ENCODE measurements around the gene FAM118A. TPM values are rescaled to one million over a fixed set of nuclear protein-coding genes. Genes with fewer than 3 reads are reported as not detected.

The FAM118A gene
- total RNA-seq (2022; extraction: Qiagen RNA extraction; ENCODE audit: low read depth): 9.4 to 10.8 TPM (median 10.4 TPM) in 5 replicates

DNA sequence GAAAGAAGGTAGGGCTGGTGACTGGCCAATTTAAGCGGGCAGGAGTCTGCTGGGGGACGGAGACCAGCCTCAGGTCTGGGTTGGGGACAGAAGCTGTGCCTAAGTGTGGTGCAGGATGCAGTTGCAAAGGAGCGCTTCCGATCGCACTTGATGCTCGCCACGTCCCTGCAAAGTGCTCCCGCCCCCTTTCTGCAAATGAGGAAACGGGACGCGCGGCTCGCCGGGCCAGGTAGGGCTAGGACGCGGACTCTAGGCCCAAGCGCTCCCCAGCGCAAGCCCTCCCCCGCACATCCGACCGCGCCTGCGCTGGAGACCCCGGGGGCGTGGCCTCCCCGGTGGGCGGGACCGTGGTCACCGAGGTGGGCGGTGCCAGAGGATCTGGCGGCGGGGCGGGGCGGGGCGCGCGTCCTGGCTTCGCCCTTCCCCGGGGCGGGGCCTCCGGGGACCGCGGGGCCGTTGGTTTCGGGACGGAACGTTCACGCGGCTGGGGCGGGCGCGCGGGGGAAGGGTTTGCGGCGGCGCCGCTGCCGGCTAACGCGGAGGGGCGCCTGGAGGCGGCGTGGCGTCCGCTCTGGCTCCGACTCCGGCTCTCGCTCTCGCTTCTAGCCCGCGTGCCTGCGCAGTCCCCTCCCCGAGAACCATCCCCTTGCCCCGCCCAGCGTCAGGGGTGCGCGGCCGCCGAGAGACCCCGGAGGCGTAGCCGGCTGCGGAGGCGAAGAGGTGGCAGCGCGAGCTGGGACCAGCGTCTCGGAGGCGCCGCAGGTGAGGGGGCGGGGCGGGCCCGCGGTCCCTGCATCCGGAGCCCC is at the start of gene FAM118A:
FAM118A (plus strand) TSS at position 513 of the 806 bp plus-strand sequence. CDS start 12,446 bp downstream, outside the sequence.

DNA sequence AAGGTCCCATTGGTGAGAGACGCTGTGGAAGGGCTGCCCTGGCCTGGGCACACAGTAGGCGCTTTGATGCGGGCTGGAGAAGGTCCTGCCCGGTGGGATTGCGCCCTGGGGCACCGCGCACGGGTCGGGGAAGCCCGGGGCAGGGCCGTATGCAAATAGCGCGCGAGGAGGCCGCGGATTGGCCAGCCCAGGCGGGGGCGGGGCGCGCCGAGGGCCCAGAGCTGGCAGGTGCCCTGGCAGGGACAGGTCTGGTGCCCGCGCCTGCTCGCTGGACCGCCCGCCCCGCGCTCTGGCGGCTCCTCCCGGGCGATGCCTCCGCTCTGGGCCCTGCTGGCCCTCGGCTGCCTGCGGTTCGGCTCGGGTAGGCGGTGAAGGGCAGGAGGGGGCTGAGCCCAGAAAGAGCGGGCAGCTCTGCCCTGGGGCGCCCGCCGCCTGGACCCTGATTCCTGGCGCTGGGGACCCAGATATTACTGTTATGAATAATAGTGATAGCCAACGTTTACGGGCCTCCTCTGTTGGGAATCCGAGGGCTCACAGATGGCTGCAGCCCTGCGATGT is 24.9 kb upstream of the FAM118A start, which contains the start of gene UPK3A:
UPK3A (plus strand) TSS at position 245 of the 558 bp plus-strand sequence; CDS start at position 310, 65 bp downstream.

Other genes with a start within 250 kb of the FAM118A start
- gene NUP50, start 146.0 kb upstream of the FAM118A start, total RNA-seq (2022; extraction: Qiagen RNA extraction; ENCODE audit: low read depth): 24.0 to 32.5 TPM (median 30.0 TPM) in 5 replicates
- gene KIAA0930, start 69.0 kb upstream of the FAM118A start, total RNA-seq (2022; extraction: Qiagen RNA extraction; ENCODE audit: low read depth): 71.5 to 96.0 TPM (median 93.0 TPM) in 5 replicates
- not detected in 5 replicates for gene UPK3A, start 25.0 kb upstream of the FAM118A start, total RNA-seq (2022; extraction: Qiagen RNA extraction; ENCODE audit: low read depth)
- gene SMC1B, start 103.7 kb downstream of the FAM118A start, total RNA-seq (2022; extraction: Qiagen RNA extraction; ENCODE audit: low read depth): 0.05 TPM in 1 of 5 replicates, not detected in the others
- gene RIBC2, start 103.8 kb downstream of the FAM118A start, total RNA-seq (2022; extraction: Qiagen RNA extraction; ENCODE audit: low read depth): 2.6 to 3.2 TPM (median 2.8 TPM) in 5 replicates
- gene FBLN1, start 192.9 kb downstream of the FAM118A start, total RNA-seq (2022; extraction: Qiagen RNA extraction; ENCODE audit: low read depth): 31.9 to 55.2 TPM (median 45.2 TPM) in 5 replicates